Activated T-helper 1 cell treated with anti-CD3 and anti-CD28 coated beads, Interleukin-2, amount 50 U/mL, for 16 hours (primary cell): Measurements from ENCODE around the gene CEP83.
A peak's percentile ranks its signal among the peaks of the same experiment; 100 is the strongest.
"Not testable (repeated sequence)": the region's sequence is repeated elsewhere in the genome, so short reads cannot be mapped to it uniquely, and the experiment has no call there.

ENCODE experiments used
- DNase-seq, 2 donors: peaks; one replicate each; pipeline ENCODE4 v3.0.0-alpha.2; 2020; ENCODE audit warnings: low read depth in 1 of 2, low spot score in 1 of 2

CEP83 gene, protein sequence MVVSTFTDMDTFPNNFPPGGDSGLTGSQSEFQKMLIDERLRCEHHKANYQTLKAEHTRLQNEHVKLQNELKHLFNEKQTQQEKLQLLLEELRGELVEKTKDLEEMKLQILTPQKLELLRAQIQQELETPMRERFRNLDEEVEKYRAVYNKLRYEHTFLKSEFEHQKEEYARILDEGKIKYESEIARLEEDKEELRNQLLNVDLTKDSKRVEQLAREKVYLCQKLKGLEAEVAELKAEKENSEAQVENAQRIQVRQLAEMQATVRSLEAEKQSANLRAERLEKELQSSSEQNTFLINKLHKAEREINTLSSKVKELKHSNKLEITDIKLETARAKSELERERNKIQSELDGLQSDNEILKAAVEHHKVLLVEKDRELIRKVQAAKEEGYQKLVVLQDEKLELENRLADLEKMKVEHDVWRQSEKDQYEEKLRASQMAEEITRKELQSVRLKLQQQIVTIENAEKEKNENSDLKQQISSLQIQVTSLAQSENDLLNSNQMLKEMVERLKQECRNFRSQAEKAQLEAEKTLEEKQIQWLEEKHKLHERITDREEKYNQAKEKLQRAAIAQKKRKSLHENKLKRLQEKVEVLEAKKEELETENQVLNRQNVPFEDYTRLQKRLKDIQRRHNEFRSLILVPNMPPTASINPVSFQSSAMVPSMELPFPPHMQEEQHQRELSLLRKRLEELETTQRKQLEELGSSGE

DNA sequence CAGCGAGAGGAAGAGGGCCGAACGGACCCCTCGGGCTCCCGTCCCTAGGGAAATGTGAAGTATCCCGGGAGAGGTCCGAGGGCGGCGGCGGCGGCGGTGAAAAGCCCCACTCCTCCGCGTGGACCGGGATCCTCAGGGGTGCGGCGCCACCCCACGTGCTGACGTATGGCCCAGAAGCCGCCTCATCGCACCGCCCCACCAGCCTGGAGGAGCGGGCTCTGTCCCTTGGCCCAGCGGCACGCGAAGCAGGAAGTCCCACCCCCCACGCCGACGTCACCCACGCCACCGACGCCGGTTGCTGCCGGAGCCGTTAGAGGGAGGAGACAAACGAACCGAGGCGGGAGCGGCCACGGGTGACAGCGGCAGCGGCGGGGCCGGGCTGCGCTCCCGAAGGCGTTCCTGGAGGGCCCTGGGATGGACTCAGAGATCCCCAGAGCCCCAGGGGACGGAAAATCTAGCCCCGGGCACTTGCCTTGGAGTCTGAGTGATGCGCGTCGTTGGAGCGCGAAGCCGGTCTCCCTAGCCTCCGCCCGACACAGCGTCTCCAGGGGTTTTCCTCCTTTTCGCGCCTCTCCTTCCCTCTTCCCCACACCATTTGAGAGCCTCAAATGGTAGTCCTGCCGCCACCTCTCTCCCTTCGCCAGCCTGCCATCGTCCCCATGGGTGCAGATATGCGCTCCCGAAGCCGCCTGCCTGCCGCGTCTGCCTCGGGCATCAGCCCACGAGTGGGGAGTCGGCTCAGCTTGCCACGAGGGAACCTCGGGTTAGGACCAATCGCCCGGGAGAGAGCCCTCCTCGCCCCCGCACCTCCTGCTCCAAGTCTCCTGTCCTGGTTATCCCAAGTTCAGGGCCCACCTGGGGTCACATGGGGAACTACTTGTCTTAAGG, at the start of gene CEP83:
Gene CEP83, minus strand, starts transcription at position 140 of the 888 bp plus-strand sequence. CDS start 47,377 bp downstream, outside the sequence.
- DNase-seq: peak; percentile 92 to 95

DNA sequence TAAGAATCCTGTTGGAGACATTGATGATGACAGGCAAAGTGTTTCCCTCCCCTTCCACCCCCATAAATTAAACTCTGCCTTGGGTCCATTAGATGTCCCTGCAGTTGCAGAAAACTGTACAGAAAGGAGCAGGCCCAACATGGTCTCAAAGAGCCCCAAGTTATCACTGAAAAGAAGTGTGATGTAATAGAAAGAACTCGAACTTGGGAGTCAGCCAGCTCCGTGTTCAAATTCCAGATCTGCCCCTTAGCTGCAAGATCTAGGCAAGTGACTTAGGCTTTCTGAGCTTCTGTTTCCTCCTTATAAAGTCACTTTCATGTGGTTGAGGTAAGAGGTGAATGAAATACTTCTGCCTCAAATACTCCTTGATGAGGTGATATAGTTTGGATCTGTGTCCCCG, 49.6 kb upstream of the CEP83 start:
- DNase-seq: no peak

DNA sequence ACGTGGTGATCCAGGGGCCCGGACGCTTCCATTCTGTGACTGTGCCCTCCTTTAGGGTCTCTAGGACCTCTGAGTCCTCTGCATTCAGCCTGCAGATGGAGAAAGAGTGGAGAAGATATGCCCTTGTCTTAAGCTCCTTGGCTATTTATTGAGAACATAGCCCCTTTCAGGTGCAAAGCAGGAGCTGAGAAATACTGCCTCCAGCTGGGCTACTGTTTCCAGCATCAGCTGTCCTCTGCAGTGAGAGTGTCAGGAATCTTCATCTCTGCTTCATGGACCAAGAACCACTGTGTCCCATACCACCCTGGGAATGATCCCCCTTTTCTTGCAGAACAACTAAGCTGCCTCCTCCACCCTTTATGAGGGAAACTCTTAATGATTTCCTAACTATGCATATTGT, 47.8 kb upstream of the CEP83 start:
- no peak for DNase-seq

DNA sequence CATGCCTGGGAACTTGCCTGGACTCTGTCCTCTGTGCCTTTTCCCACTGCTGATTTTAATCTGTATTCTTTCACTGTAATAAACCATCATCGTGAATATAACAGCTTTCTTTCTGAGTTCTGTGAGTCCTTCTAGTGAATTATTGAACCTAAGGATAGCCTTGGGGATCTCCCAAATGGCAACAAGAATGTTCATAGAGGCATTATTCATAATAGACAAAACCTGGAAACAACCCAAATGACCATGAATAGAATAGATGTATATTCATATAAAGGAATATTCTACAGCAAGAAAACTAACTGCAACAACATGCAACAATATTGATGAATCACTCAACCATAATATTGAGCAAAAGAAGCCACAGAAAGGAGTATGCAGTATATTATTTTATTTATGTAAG, 44.7 kb upstream of the CEP83 start:
- no peak for DNase-seq

DNA sequence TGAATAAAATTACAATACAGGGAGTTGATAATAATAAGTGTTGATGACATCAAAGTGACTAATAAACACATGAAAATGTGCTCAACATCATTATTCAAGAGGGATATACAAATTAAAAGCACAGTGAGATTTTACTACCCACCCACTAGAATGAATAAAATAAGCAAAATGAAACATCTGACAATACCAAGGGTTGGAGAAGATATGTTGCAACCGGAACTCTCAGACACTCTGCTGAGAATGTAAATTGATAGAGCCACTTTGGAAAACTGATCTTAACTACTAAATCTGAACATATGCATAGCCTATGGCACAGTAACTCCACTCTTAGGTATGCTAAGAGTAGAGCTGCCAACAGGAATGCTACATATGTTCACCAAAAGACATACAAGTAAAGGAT, 44.0 kb upstream of the CEP83 start:
- no peak for DNase-seq

DNA sequence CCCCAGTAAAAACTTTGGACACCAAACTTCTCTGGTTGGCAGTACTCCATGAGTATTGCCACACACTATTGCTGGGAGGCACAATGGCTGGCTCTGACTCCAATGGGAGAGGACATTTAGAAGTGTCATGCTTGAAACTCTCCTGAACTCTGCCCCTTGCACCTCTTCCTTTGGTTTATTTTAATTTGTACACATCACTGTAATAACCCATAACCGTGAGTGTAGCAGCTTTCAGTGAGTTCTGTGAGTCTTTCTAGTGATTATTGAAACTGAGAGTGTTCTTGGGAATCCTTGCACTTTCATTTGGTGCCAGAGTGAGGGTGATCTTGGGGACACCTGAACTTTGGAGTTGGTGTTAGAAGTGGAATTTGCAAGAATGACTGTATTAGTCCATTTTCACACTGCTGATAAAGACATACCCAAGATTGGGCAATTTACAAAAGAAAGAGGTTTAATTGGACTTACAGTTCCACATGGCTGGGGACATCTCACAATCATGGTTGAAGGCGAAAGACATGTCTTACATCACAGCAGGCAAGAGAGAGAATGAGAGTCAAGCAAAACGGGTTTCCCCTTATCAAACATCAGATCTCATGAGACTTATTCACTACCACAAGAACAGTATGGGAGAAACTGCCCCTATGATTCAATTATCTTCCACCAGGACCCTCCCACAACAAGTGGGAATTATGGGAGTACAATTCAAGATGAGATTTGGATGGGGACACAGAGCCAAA, 41.3 kb upstream of the CEP83 start:
- no peak for DNase-seq

DNA sequence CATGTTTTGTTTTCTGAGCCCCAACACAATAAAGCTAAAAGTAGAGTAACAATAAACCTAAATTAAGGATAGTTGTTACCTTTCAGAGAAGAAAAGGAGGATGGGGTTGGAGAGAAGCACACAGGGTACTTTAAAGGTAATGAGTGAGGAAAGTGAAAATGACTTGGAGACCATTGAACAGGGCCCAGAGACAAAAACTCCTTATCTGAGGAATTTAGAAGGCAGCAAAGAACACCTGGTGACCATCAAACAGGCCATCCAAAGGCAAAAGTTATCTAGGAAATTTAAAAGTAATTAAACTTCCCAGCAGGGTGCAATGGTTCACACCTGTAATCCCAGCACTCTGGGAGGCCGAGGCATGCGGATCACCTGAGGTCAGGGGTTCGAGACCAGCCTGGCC, 39.0 kb upstream of the CEP83 start:
- no peak for DNase-seq

DNA sequence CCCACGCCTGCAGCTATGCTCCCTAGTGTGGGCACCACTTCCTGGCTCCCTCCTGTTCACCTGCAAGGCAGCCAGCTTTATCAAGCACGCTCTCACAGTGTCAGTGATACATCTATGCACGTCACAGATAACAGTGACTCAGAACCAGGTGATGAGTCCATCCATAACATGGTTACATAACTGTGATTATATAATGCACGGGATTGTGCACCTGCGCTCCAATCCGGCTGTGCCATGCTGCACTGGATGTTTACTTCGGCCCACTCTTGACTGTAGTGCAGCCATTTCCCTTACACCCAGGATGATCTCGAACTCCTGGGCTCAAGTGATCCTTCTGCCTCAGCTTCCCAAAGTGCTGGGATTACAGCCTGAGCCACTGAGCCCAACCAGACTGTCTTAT, 38.4 kb upstream of the CEP83 start:
- no peak for DNase-seq

DNA sequence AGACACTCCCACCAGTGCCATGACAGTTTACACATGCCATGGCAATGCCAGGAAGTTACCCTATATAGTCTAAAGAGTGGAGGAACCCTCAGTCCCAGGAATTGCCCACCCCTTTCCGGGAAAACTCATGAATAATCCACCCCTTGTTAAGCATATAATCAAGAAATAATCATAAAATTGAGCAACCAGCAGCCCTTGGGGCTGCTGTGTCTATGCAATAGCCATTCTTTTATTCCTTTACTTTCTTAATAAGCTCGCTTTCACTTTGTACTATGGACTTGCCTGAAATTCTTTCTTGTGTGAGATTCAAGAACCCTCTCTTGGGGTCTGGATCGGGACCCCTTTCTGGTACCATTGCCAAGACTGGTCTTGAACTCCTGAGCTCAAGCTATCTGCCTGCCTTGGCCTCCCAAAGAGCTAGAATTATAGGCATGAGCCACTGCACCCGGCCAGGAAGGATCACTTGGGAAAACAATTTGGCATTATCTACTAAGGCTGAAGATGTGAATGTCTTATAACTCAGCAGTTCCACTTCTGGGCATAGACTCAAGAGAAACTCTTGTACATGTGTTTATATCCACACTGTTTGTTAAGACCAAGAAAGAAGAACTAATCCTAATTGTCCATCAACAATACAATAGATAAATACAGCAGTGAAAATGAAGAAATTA, 35.9 kb upstream of the CEP83 start:
- no peak for DNase-seq

DNA sequence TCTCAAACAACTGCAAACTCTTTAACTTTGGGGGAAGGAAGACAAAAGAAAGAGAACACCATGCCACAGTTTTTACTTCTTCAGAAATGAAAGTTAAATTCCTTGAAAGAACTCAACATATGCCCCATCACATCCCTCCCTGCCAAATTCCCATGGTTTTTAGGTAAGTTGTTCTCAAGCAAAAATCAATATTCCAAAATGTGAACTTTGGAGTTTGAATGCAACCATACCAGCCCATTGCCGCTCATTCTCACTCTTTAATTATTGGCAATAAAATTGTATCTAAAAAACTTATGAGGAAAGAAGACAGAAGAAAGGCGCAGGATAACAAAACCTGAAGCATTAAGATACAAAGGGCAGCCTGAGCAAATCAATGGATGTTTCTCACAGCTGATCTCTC, 31.8 kb upstream of the CEP83 start:
- DNase-seq: no peak

DNA sequence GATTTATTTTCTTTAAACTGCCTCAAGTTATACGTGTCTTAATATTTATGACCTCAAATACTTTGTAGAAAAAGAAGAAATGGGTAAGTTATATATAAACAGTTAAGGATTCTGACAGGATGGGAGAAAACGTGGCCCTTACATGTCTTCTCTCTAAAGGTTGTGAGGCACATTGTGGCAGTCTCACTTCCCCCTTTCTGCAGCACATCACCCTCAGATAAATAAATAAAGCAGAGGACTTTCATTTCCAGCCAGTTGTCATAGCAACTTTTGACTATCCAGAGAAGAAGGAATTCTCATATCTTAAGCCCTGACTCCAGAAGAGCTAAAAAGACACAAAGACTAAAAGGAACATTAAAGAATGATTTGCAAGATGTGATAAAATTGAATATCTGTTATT, 28.8 kb upstream of the CEP83 start:
- no peak for DNase-seq

DNA sequence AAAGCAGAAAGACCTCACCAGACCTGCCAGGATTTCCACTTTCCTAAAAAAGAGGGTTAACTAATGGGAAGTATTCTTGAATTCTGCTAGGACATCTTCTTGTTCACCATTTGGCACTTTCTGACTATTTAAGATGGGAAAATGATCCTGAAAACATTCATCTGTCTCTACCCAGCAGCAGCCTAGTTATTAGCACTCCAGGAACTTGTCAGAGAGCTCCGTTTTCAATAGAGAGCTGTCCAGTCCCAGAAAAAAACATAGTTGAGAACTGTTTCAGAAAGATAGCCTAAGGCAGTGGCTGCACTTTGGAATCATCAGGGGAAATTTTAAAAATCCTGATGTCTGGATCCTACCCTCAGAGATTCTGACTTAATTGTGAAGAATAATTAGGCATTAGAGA, 22.1 kb upstream of the CEP83 start:
- DNase-seq: no peak

DNA sequence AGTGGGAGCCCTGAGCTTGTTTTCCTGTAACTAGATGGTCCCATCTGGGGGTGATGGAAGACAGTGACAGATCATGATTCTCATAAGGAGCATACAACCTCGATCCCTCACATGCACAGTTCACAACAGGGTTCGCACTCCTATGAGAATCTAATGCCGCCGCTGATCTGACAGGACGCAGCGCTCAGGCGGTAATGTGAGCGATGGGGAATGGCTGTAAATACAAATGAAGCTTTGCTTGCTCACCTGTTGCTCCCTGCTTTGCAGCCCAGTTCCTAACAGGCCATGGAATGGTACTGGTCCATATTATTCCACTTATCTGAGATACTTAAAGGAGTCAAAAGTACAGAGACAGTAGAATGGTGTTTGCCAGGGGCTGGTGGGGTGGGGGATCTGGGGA, 9.9 kb upstream of the CEP83 start:
- DNase-seq: no peak

DNA sequence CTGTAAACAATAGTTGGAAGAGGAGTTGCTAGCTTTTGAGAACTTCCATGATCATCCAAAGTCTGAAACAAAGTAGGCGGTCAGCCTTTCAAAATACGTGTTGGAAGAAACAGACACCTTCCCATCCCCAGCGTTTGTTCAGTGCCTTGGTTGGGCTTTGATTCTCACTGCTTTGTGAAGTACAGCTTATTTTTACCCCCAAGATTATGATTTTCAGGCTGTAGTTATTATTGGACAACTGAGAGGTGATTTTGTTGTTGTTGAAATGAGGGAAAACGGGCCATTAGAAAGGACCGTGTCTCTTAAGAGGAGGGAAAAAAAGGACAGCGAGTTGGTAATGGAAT, 921 bp upstream of the CEP83 start:
- DNase-seq: no peak

DNA sequence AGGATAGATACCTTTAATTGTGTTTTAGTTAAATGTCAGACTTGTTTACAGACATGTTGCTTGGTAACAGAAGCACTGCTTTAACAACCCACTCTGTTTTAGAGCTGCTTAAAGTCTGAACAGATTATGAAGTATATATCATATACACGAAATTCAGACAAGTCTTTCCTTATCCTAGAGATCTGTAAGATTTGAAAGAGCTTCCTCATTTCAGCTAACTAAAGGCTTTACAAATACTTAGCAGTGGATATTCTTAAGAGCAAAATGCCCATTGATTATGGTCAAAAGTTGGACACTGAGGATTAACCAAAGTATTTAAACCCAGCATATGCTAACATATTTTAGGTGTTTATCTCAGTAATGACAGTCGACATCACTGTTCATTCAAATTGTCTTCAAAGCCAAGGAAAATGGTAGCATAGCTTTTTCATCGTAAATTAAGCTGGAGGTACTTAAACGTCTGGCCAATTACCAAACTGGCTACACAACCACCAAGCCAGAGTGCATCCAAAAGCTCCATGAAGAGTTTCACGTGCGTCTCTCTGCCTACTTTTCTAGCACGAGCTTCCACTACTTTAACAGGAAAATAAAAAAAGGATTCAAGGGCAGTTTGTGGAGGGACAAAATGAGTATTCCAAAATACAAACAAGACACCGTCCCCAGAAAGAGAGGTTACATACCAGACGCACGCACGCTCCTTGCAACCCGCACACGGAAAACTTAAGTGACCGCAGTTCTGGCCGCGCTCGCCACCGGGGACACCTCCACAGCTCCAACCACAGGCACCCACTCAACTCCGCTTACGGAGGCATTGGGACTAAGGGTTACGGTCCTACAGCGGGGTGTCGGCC, 565 bp downstream of the CEP83 start:
- DNase-seq: no peak

DNA sequence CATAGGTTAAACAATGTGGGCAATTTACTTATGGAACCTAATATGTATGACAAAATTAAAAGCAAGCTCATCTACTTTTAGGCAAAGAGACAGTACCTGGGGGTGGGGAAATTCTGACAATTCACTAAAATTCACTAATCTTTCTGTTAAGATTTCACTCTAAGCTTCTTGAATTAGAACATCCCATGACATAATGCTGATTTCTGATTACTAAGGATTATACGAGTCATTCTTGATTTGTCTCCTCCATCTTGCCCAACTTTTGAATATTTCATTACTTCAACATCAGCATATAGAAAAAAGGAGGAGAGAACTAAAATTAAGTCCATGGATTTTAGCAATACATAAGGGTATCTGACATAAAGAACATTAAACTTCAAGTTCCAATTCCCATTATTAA, 2.4 kb downstream of the CEP83 start:
- DNase-seq: no peak

DNA sequence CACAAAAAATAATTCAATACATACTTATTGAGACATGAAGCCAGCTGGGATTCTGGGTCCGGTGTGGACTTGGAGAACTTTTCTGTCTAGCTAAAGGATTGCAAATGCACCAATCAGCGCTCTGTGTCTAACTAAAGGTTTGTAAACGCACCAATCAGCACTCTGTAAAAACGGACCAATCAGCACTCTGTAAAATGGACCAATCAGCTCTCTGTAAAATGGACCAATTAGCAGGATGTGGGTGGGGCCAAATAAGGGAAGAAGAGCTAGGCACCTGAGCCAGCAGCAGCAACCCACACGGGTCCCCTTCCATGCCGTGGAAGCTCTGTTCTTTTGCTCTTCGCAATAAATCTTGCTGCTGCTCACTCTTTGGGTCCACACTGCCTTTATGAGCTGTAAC, 5.3 kb downstream of the CEP83 start:
- not testable (repeated sequence) for DNase-seq

DNA sequence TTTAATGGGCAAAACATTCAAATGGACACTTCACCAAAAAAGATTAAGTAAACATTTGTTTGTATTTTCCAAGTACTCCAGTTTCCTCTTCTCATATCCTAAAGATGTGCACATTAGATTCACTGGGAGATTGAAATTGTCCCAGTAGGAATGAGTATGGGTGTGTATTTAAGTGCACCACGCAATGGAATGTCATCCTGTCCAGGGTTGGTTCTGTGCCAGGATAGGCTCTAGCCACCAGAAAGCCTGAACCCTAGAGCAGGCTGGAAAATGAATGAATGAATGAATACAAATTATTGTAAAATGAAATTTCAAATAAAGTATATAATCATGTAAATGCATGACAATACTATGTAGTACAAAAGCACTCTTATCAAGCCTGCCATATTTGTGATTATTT, 14.0 kb downstream of the CEP83 start:
- DNase-seq: no peak

DNA sequence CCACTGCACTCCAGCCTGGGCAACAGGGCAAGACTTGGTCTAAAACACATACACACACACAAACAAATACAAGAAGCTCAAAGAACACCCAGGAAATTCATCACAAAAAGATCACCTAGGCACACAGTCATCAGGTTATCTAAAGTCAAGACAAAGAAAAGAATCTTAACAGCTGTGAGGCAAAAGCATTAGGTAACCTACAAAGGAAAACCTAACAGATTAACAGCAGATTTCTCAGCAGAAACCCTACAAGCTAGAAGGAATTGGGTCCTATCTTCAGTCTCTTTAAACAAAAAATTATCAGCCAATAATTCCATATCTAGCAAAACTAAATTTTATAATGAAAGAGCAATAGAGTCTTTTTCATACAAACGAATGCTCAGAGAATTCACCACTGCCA, 22.4 kb downstream of the CEP83 start:
- DNase-seq: no peak

DNA sequence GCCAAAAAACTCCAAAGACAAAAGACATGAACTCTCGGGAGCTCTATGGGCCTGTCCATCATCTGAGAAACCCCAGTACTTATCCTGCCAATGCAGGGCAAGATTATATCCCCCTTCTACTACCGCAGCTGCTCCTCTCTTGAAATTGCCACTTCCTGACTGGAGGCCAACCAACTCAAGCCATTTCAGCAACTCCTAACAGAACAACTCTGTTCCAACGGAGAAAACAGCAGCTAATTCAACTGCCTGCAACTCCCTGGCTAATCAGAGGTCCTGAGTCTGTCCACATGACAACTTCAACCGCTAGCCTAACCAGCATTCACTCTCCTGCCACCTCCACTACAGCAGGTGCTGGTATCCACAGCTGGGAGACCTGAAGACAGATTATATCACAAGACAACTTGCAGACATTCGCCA, 24.1 kb downstream of the CEP83 start:
- DNase-seq: no peak
